WTC11 (cell line): ENCODE measurements around the gene POU2F1.

ENCODE experiments used
- CTCF ChIP-seq: fragments of 200-600 bp; IDR thresholded peaks from 2 replicates; pipeline ENCODE4 v1.8.0; 2022; ENCODE audit warnings: antibody characterized with exemption
- FOXP1 ChIP-seq: sonication (generic); formaldehyde crosslinking; IDR thresholded peaks from 2 replicates; pipeline ENCODE4 v1.8.0; 2022; ENCODE audit warnings: missing genetic modification reagents, mild to moderate bottlenecking, moderate library complexity, borderline replicate concordance
- JUN ChIP-seq: sonication (generic); formaldehyde crosslinking; IDR thresholded peaks from 2 replicates; pipeline ENCODE4 v1.8.0; 2023; ENCODE audit warnings: mild to moderate bottlenecking, missing genetic modification reagents
- NR1H2 ChIP-seq: sonication (generic); formaldehyde crosslinking; IDR thresholded peaks from 2 replicates; pipeline ENCODE4 v1.9.0; 2021; ENCODE audit warnings: mild to moderate bottlenecking, moderate library complexity, missing genetic modification reagents
- NR3C1 ChIP-seq: sonication (generic); formaldehyde crosslinking; conservative IDR thresholded peaks from 2 replicates; pipeline ENCODE4 v1.8.1; 2023; ENCODE audit warnings: low read depth, mild to moderate bottlenecking, missing genetic modification reagents
- SP1 ChIP-seq: sonication (generic); formaldehyde crosslinking; conservative IDR thresholded peaks from 2 replicates; pipeline ENCODE4 v1.8.1; 2022; ENCODE audit warnings: missing genetic modification reagents
- ZNF232 ChIP-seq: sonication (generic); formaldehyde crosslinking; IDR thresholded peaks from 2 replicates; pipeline ENCODE4 v1.8.0; 2022; ENCODE audit warnings: mild to moderate bottlenecking, missing genetic modification reagents
- ZNF416 ChIP-seq: fragments of 250-450 bp; sonication (Bioruptor Pico); IDR thresholded peaks from 2 replicates; pipeline ENCODE4 v1.9.0; 2021; ENCODE audit warnings: mild to moderate bottlenecking, inconsistent platforms
- TF ChIP-seq, protein P1 (sequence below): sonication (generic); formaldehyde crosslinking; IDR thresholded peaks from 2 replicates; pipeline ENCODE4 v1.8.1; 2023; ENCODE audit warnings: mild to moderate bottlenecking, moderate library complexity, missing genetic modification reagents
- TF ChIP-seq, protein P2 (sequence below): fragments of 250-450 bp; sonication (Bioruptor Pico); IDR thresholded peaks from 2 replicates; pipeline ENCODE4 v1.9.0; 2021; ENCODE audit warnings: moderate library complexity, mild to moderate bottlenecking, inconsistent platforms, borderline replicate concordance
- TF ChIP-seq, protein P3 (sequence below): sonication (generic); formaldehyde crosslinking; IDR thresholded peaks from 2 replicates; pipeline ENCODE4 v1.8.0; 2022; ENCODE audit warnings: mild to moderate bottlenecking, missing genetic modification reagents

GRCh38 chr1:167237000-167237399, 16.3 kb downstream of the POU2F1 start:
- TF ChIP-seq CTCF = no peak
- TF ChIP-seq NR1H2 = no peak
- no peak for TF ChIP-seq SP1
- TF ChIP-seq, protein P1, sequence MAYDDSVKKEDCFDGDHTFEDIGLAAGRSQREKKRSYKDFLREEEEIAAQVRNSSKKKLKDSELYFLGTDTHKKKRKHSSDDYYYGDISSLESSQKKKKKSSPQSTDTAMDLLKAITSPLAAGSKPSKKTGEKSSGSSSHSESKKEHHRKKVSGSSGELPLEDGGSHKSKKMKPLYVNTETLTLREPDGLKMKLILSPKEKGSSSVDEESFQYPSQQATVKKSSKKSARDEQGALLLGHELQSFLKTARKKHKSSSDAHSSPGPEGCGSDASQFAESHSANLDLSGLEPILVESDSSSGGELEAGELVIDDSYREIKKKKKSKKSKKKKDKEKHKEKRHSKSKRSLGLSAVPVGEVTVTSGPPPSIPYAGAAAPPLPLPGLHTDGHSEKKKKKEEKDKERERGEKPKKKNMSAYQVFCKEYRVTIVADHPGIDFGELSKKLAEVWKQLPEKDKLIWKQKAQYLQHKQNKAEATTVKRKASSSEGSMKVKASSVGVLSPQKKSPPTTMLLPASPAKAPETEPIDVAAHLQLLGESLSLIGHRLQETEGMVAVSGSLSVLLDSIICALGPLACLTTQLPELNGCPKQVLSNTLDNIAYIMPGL (CRISPR knock-in tag) = no peak
- TF ChIP-seq, protein P2, sequence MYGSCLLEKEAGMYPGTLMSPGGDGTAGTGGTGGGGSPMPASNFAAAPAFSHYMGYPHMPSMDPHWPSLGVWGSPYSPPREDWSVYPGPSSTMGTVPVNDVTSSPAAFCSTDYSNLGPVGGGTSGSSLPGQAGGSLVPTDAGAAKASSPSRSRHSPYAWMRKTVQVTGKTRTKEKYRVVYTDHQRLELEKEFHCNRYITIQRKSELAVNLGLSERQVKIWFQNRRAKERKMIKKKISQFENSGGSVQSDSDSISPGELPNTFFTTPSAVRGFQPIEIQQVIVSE = no peak
- TF ChIP-seq ZNF232 = no peak
- TF ChIP-seq ZNF416 = no peak
- no peak for TF ChIP-seq FOXP1 (CRISPR knock-in tag)
- TF ChIP-seq, protein P3, sequence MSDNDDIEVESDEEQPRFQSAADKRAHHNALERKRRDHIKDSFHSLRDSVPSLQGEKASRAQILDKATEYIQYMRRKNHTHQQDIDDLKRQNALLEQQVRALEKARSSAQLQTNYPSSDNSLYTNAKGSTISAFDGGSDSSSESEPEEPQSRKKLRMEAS (CRISPR knock-in tag) = no peak
- no peak for TF ChIP-seq NR3C1 (CRISPR knock-in tag)
- TF ChIP-seq JUN (CRISPR knock-in tag) = no peak
